HEK293T (cell line): ENCODE data around the gene HSD17B1.

ENCODE experiments used
- CTCF ChIA-PET: fragments of 350-600 bp; formaldehyde crosslinking; extraction: SDS; loops from one replicate; lab custom pipeline; 2021; ENCODE audit warnings: antibody characterized with exemption, inconsistent platforms; lab: Yijun Ruan, JAX
- POLR2A ChIA-PET: fragments of 350-600 bp; formaldehyde crosslinking; extraction: SDS; loops from one replicate; lab custom pipeline; 2020; ENCODE audit warnings: antibody characterized with exemption, inconsistent platforms; lab: Yijun Ruan, JAX
- DNase-seq: peaks from one replicate; pipeline ENCODE4 v3.0.0; 2012; ENCODE audit warnings: mixed read lengths; ENCODE audit errors: extremely low spot score
- ARNT ChIP-seq: fragments of 450-650 bp; IDR thresholded peaks from 2 replicates; pipeline ENCODE4 v1.6.1; 2017; ENCODE audit warnings: mild to moderate bottlenecking
- BHLHE40 ChIP-seq: fragments of 450-650 bp; IDR thresholded peaks from 2 replicates; pipeline ENCODE4 v1.6.1; 2016; ENCODE audit warnings: mild to moderate bottlenecking, moderate library complexity, borderline replicate concordance
- CTBP1 ChIP-seq: fragments of 450-650 bp; IDR thresholded peaks from 2 replicates; pipeline ENCODE4 v1.6.1; 2016; ENCODE audit warnings: borderline replicate concordance
- ELF4 ChIP-seq: fragments of 450-650 bp; IDR thresholded peaks from 2 replicates; pipeline ENCODE4 v1.6.1; 2017; ENCODE audit warnings: antibody characterized with exemption
- FOXA1 ChIP-seq: fragments of 450-650 bp; IDR thresholded peaks from 2 replicates; pipeline ENCODE4 v1.6.1; 2016; ENCODE audit warnings: mild to moderate bottlenecking
- FOXK2 ChIP-seq: fragments of 450-650 bp; IDR thresholded peaks from 2 replicates; pipeline ENCODE4 v1.6.1; 2016; ENCODE audit warnings: mild to moderate bottlenecking
- FOXM1 ChIP-seq: fragments of 450-650 bp; IDR thresholded peaks from 2 replicates; pipeline ENCODE4 v1.6.1; 2017; ENCODE audit warnings: mild to moderate bottlenecking, borderline replicate concordance
- HDGF ChIP-seq: fragments of 450-650 bp; IDR thresholded peaks from 2 replicates; pipeline ENCODE4 v1.6.1; 2017; ENCODE audit warnings: antibody characterized with exemption, borderline replicate concordance
- L3MBTL2 ChIP-seq: fragments of 450-650 bp; conservative IDR thresholded peaks from 2 replicates; pipeline ENCODE4 v1.6.1; 2016; ENCODE audit warnings: mild to moderate bottlenecking
- LEF1 ChIP-seq: fragments of 450-650 bp; IDR thresholded peaks from 2 replicates; pipeline ENCODE4 v1.6.1; 2017; ENCODE audit warnings: mild to moderate bottlenecking, borderline replicate concordance
- NFRKB ChIP-seq: fragments of 450-650 bp; IDR thresholded peaks from 2 replicates; pipeline ENCODE4 v1.6.1; 2016; ENCODE audit warnings: mild to moderate bottlenecking, moderate library complexity
- PKNOX1 ChIP-seq: fragments of 450-650 bp; IDR thresholded peaks from 2 replicates; pipeline ENCODE4 v1.6.1; 2016
- SP1 ChIP-seq: fragments of 450-650 bp; IDR thresholded peaks from 2 replicates; pipeline ENCODE4 v1.6.1; 2017
- SUZ12 ChIP-seq: fragments of 450-650 bp; IDR thresholded peaks from 2 replicates; pipeline ENCODE4 v1.6.1; 2016; ENCODE audit warnings: mild to moderate bottlenecking
- TARDBP ChIP-seq: fragments of 450-650 bp; IDR thresholded peaks from 2 replicates; pipeline ENCODE4 v1.6.1; 2016
- ZNF384 ChIP-seq: fragments of 450-650 bp; IDR thresholded peaks from 2 replicates; pipeline ENCODE4 v1.6.1; 2016

The HSD17B1 gene

GRCh38 chr17:42590886-42591285 is 38.2 kb downstream of the HSD17B1 start:
- TF ChIP-seq PKNOX1 (no peak), TARDBP (no peak), NFRKB (no peak), SUZ12 (no peak), ELF4 (no peak)
- ChIA-PET CTCF (interaction anchor here (1.1 kb wide), 1 partner anchor 12 kb away, joined by 6 read pairs; no protein-coding TSS in a partner anchor), POLR2A (interaction anchor here (1.0 kb wide), 1 partner anchor 18 kb away, joined by 6 read pairs; the partner anchor contains the start of genes RETREG3 and TUBG1)
- DNase-seq: no peak

GRCh38 chr17:42591411-42591810 is 38.7 kb downstream of the HSD17B1 start:
- no peak for DNase-seq
- no peak for TF ChIP-seq HDGF
- no peak for TF ChIP-seq ARNT
- no peak for TF ChIP-seq SP1
- no peak for TF ChIP-seq FOXA1
- TF ChIP-seq FOXK2: no peak
- no peak for TF ChIP-seq ELF4
- no peak for TF ChIP-seq CTBP1
- TF ChIP-seq SUZ12: no peak
- TF ChIP-seq BHLHE40: no peak
- TF ChIP-seq TARDBP: no peak
- POLR2A ChIA-PET: interaction anchor here (0.6 to 3.2 kb wide), 2 partner anchors 18 to 22 kb away, joined by 4 to 12 read pairs; partner anchors contain the start of genes RETREG3 and TUBG1
- CTCF ChIA-PET: interaction anchor here (1.1 kb wide), 1 partner anchor 13 kb away, joined by 6 read pairs; no protein-coding TSS in a partner anchor

- POLR2A ChIA-PET: no interaction called here
- TF ChIP-seq SP1 (no peak), FOXM1 (no peak), ARNT (no peak), SUZ12 (no peak)
- no peak for DNase-seq
- CTCF ChIA-PET: interaction anchor here (0.6 kb wide), 1 partner anchor 1548 kb away, joined by 3 read pairs; no protein-coding TSS in a partner anchor
Measured at GRCh38 chr17:42596386-42596785, 43.7 kb downstream of the HSD17B1 start.

GRCh38 chr17:42598905-42599304 is 46.2 kb downstream of the HSD17B1 start:
- DNase-seq: no peak
- TF ChIP-seq SP1 (no peak), ARNT (no peak), NFRKB (no peak), L3MBTL2 (no peak), SUZ12 (no peak), ZNF384 (no peak), BHLHE40 (no peak), CTBP1 (no peak), ELF4 (no peak), FOXK2 (no peak), LEF1 (no peak), FOXM1 (no peak), FOXA1 (no peak), HDGF (no peak), TARDBP (no peak)
- ChIA-PET CTCF (interaction anchor here (0.6 to 1.5 kb wide), 2 partner anchors 21 to 73 kb away, joined by 5 read pairs; partner anchors contain the start of gene PSMC3IP), POLR2A (interaction anchor here (0.7 to 4.0 kb wide), 3 partner anchors 10 to 77 kb away, joined by 3 to 34 read pairs (median 11); partner anchors contain the start of genes PSMC3IP, RETREG3 and TUBG1)

- CTCF ChIA-PET: no interaction called here
- TF ChIP-seq FOXK2: no peak
- no peak for TF ChIP-seq PKNOX1
- TF ChIP-seq ELF4: no peak
- TF ChIP-seq BHLHE40: no peak
- POLR2A ChIA-PET: no interaction called here
- DNase-seq: no peak
Measured at GRCh38 chr17:42603318-42603717, 50.6 kb downstream of the HSD17B1 start.
